Fibroblast of villous mesenchyme (primary cell): ENCODE data around the gene PIAS3. TPM values are rescaled to one million over a fixed set of nuclear protein-coding genes. Genes with fewer than 3 reads are reported as not detected.

Source experiments
- DNase-seq: peaks from one replicate; pipeline ENCODE4 v3.0.0-alpha.2; 2010; ENCODE audit warnings: low read depth
- H3K4me3 ChIP-seq: 2 replicates; pipeline ENCODE4 v1.5.1; 2011; ENCODE audit warnings: low read depth, mild to moderate bottlenecking, low read length
- CTCF ChIP-seq: IDR thresholded peaks from 2 replicates; pipeline ENCODE4 v1.5.1; 2012; ENCODE audit warnings: low read depth, mild to moderate bottlenecking, low read length; ENCODE audit not compliant: insufficient read depth
- total RNA-seq: library from RNA; depleted of rRNA; stranded (reverse); fragments of >200 nt; gene quantifications from 2 replicates; pipeline ENCODE4 v1.2.3, GENCODE V29; 2012

Gene PIAS3
- total RNA-seq, 1 donor = 15.5 TPM

- no peak for TF ChIP-seq CTCF
These were observed 512 bp downstream of the PIAS3 start for GRCh38 chr1:145858238-145858900.

GRCh38 chr1:145857170-145857569, 1.7 kb downstream of the PIAS3 start:
- no peak overlapping the region for H3K4me3 ChIP-seq
- DNase-seq = no peak
- no peak for TF ChIP-seq CTCF

More at GRCh38 chr1:145858238-145858900, 512 bp downstream of the PIAS3 start:
- peak; percentile 44 for DNase-seq
- peak overlapping the region; percentile 98 for H3K4me3 ChIP-seq

GRCh38 chr1:145855426-145855948, 3.4 kb downstream of the PIAS3 start:
- peak; percentile 22 for TF ChIP-seq CTCF
- DNase-seq = no peak
- no peak overlapping the region for H3K4me3 ChIP-seq

GRCh38 chr1:145849356-145850160, 9.3 kb downstream of the PIAS3 start:
- DNase-seq = peak; percentile 62
- TF ChIP-seq CTCF = peak; percentile 38
- H3K4me3 ChIP-seq = no peak overlapping the region

- H3K4me3 ChIP-seq = no peak overlapping the region
- no peak for TF ChIP-seq CTCF
- DNase-seq = no peak
These were observed 11.1 kb downstream of the PIAS3 start for GRCh38 chr1:145847827-145848226.

GRCh38 chr1:145846201-145846612, 12.7 kb downstream of the PIAS3 start:
- H3K4me3 ChIP-seq = peak overlapping the region; percentile 71
- TF ChIP-seq CTCF = peak; percentile 78
- peak; percentile 23 for DNase-seq
